HG03521 (cell line): ENCODE data around the gene ORMDL3.
"Not testable (repeated sequence)": the region's sequence is repeated elsewhere in the genome, so short reads cannot be mapped to it uniquely, and the experiment has no call there.

Experiments used
- ATAC-seq: cut with Tn5 transposase; IDR thresholded peaks from one replicate; pipeline ENCODE4 v1.9.1; 2021; ENCODE audit warnings: mild to moderate bottlenecking, moderate library complexity; ENCODE audit not compliant: unreplicated experiment

The ORMDL3 gene

DNA sequence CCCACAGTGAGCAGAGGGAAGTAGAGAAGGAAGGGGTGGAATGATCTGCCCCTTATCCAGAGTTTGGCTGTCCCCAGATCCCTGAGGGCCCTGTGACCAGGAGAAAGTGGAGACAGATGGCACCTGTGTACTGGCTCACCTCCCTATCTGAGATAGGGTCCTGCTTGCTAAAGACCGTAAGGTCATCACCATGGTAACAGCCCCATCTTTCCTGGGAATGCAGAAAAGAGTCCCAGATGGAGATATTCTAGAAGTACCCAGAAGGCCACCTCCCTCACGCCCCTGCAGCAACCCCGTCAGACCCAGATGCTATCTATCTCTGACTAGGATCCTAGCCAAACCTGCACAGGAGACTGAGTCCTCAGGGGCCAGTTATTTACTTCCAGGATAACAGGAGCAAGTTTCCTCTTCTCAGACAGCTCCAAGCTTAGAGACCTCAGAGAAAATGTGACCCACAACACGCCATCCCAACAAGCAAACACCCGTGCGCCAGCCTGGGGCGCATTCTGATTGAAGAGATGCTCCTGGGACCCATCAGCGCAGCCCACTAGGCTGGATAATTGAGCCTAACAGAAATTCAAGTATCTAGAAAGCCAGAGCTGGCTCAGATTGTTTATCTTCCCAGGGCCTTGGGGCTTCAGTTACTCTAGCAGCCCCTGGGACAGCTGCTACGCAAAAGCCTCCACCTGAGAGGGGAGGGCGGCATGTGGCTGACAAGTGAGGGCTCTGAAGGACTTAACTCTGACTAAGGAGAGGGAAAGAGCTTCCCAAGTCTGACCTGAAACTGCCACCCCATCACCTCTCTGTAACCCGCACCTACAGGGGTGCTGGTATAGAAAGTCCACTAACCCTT, 1.9 kb downstream of the ORMDL3 start:
- ATAC-seq: no peak

GRCh38 chr17:39924691-39925055, 2.7 kb downstream of the ORMDL3 start:
- ATAC-seq: no peak

GRCh38 chr17:39923836-39924690, 3.3 kb downstream of the ORMDL3 start:
- no peak for ATAC-seq

DNA sequence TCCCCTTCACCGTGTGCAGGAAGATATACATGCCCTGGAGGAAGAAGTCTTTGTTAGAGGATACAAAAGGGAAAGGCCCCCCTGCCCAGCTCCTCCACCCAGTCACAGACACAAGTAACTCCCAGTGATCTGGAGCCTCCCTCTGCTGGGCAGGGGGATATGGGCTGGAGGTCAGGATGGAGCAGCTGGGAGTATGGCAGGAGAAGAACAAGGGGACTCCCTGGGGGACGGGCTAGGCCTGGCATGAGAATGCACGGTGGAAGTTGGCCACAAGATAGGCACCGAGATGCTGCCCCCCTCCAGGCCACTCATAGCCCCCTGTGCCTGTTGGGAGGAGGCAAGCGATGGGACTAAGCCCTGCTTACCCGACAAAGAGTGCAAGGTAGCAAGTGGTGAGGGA, 4.2 kb downstream of the ORMDL3 start:
- ATAC-seq: no peak

DNA sequence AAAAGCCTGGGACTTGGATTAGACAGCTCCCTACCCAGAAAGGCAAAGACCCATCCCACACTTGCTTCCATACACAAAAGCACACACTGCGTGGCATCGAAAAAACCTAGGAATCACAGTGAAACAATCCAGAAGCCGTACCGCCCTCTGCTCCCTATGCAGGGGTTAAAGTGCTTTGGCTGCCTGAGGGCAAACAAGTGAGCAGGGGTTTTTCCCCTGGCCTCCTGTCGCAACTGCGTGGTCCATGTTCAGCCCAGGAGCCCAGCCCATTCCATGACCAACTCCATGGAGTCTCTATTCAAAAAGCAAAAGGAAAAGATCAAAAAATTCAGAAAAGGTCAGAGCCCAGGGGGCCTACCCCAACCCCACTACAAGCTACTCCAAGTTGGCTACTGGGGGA, 5.4 kb downstream of the ORMDL3 start:
- ATAC-seq: no peak

DNA sequence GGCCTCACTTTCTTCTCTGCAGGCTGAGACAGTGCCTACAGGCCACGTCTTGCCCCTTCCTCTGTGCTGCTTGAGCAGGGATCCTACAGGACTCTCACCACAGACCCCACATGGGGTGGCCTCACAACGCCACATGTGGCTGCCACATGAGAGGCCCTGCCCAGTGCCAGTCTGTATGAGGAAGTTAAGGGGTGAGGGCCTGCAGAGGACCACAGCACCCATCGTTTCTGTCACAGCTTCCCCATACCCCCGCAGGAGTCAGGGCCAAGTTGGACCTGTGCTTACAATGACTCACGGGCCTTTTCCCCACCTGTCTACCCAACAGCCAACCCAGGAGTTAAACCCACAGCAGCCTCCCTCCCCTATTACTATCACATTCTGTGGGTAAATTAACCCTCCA, 6.1 kb downstream of the ORMDL3 start:
- ATAC-seq: no peak

DNA sequence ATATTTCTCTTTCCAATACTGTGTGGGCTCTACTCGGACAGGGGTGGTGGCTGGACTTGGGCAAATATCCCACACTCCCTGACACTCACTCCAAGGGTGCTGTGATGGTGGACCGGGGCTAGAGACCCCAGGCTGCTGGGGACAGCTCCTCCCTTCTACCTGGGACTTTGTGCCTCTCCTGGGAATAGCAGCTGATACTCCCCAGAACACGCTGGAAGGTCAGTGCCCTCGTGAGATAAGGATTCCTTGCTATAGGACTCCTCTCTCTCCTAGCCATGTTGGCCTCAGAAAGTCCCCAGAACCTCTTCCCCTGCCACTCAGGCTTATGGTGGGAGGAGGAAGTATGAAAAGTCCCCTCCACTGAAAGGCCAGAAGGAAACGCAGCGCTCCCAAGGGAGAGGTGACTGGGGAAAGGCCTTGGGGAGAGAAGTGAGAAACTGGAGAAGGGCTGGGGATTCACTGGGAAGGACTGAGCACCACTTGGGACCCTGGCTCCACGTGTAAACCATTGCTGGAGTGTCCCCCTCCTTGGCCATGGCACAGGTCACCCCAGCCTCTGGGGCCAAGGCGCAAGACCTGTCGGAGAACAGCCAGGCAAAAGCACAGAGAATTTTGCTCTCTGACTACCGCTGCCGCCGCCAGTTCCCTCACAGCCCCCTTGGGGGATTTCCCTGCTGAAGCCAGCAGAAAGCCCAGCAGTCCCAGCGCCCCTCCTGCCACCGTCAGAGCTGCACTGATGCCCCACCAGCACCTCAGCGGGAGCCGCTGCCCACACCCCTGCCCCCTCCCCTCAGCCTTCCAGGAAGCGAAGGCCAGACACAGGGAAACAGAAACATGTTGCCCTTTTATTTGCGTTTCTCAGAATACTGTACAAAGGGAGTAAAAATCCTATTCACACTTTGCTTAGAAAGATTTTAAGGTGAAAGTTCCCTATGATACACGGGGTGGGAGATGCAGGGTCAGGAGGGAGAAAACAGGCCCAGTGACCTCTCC, 6.9 kb downstream of the ORMDL3 start:
- ATAC-seq: no peak

DNA sequence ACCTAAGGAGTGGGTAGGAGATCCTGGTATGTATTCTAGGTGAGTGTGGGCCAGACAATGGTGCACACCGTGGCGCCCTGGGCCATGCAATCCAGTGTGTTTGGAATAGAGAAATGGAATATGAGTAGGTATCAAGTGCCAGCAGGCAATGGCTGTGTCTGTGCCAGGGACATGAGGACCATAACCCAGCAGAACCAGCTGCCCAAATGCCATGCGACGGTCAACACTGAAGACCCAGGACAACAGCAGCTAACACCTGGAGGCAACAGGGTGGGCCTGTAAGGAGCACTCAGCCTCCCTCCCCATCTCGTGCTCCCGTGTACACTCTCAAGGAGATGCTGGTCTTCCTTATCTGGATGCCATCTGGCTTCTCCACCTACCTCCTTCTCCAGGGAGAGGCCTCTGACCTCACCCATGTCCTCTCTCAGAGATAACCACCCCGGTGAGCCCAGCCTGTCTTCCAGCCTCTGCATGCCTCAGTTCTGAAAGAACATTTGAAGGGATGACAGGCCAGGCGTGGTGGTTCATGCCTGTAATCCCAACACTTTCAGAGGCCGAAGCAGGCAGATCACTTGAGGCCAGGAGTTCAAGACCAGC, 8.2 kb downstream of the ORMDL3 start:
- ATAC-seq: no peak

GRCh38 chr17:39916918-39917317, 10.5 kb downstream of the ORMDL3 start:
- no peak for ATAC-seq

GRCh38 chr17:39915559-39915958, 11.8 kb downstream of the ORMDL3 start:
- no peak for ATAC-seq

DNA sequence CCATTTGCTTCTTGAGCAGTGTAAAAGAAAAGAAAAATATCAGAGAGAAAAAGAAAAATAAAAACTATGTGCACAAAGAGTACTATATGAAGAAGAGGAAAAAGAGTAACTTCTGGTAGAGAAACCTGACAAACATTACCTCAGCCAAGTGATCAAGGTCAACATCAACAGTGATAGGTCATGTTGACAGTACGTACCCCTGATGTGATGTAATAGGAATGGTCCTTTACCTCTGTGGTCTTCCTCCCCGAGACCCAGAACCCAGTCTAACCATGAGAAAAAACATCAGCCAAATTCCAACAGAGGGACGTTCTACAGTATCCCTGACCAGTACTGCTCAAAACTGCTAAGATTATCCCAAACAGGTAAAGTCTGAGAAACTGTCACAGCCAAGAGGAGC, 13.4 kb downstream of the ORMDL3 start:
- ATAC-seq: no peak

GRCh38 chr17:39908789-39909352, 18.5 kb downstream of the ORMDL3 start:
- no peak for ATAC-seq

- ATAC-seq: no peak
Measured at GRCh38 chr17:39904990-39905288, 22.5 kb downstream of the ORMDL3 start.

DNA sequence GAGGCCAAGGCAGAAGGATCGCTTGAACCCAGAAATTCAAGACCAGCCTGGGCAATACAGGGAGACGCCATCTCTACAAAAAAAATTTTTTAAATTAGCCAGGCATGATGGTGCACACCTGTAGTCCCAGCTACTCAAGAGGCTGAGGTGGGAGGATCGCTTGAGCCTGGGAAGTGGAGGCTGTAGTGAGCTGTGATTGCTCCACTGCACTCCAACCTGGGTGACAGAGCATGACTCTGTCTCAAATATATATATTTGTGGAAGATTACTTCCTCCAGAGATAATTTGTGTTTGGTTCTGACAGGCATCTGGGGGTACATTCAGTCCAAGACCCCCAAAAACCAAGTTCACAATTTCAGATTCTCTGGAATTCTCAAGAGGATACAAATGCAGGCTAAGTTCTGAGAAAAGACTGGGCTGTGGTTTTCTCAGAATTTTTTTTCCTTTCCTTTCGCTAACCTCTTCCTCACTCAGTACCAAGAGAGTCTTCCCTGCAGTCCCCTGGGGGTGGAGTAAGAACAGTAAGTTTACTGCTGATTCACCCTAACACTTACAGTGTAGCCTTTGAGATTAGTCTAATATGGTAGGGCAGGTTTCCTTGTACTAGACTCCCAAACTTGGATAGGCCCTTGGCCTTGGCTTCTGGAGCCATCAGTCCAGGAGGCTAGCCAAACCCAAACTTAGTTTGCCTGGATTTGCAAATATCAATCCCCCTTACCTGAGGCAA, 24.1 kb downstream of the ORMDL3 start:
- no peak for ATAC-seq

DNA sequence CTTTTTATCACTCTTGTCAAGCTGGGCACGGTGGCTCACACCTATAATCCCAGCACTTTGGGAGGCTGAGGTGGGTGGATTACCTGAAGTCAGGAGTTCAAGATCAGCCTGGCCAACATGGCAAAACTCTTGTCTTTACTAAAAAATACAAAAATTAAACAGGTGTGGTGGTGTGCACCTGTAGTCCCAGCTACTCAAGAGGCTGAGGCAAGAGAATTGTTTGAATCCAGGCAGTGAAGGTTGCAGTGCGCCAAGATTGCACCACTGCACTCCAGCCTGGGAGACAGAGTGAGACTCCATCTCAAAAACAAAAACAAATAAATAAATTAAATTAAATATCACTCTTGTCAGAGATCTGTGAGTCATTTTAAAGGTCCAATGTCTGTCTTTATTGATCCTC, 25.4 kb downstream of the ORMDL3 start:
- not testable (repeated sequence) for ATAC-seq

DNA sequence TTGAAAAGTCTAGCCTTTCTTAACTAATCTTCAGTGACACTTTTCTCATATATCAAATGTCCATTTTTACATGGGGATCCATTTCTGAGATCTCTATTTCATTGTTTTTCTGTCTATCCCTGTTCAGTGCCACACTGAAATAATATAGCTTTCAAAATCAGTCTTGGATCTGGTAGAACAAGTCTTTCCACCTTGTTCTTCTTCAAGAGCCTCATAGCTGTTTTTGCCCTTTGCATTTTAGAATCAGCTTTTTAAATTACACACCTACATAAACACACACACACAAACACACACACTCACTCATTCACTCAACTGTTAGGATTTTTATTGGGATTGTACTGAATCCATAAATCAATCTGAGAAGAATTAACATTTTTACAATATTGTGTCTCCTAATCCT, 28.2 kb downstream of the ORMDL3 start:
- no peak for ATAC-seq

DNA sequence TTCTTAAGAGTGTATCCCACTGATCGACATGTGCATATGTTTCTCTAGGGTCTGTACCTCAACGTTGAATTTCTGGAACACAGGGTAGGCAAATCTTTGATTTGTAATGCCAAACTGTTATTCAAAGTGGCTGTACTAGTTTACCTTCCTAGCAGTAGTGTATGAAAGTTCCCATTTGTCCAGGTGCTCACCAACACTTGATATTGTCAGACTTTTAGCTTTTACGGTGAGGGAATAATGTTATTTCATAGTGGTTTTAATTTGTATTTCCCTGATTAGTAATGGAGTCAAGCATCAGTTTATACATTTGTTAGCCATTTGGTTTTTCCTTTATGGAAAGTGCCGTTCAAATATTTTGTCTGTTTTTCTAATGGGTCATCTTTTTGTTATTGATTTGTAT, 29.3 kb downstream of the ORMDL3 start:
- no peak for ATAC-seq

- ATAC-seq: no peak
Measured at GRCh38 chr17:39894681-39895376, 32.6 kb downstream of the ORMDL3 start.

DNA sequence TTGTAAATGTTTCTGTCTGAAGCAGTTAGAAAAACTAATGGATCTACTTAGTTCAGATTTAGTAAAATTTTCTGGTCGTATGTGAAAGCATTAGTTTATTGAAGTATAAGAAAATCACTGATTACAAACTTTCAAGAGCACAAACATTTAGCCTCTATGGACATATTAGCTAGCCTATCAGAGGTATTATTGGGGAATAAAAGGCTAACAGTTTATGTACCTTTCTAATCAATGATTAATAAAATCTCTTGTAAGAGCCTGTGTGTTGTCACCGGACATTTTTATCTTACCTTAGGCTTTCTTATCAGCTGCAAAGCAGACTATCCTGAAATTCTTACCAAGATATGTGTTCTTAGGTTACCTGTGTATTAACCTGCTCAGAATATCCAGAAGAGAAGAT, 38.2 kb downstream of the ORMDL3 start:
- no peak for ATAC-seq
